Measurements from ENCODE around the gene APH1A.
"Not testable (repeated sequence)": the region's sequence is repeated elsewhere in the genome, so short reads cannot be mapped to it uniquely, and the experiment has no call there.

The APH1A gene

GRCh38 chr1:150268705-150269403 is at the start of gene APH1A:
APH1A (minus strand) TSS chr1:150269016; CDS start chr1:150268810, 206 bp downstream.
- peak; percentile 94 for DNase-seq

DNA sequence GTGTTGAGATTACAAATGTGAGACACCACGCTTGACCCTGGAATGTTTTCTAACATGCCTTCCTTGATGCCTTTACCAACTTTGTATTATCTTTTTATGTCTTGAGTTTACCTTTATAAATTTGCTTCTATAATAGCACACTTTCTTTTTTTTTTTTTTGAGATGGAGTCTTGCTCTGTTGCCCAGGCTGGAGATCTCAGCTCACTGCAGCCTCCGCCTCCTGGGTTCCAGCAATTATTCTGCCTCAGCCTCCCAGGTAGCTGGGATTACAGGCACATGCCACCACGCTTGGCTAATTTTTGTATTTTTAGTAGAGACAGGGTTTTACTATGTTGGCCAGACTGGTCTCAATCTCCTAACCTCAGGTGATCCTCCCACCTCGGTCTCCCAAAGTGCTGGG is 45.9 kb upstream of the APH1A start:
- not testable (repeated sequence) for DNase-seq

DNA sequence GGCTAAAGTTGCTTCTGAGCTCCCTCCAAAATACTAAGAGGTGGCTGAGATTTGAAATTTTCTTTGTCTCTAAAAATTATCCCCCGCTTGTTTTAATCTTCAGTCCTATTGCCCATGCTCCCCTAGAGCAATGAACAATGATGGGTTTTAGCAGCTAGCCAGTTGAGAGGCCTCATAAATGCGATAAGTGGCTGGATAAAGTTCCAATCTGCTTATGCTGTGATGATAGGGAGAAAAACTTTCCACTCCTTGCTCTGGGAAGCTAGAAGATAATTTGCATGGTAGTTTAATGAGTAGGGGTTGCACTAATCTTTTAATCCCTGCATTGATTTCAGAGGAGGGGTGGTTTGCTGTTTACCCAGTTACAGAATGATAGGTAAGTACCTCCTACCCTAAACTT is 42.9 kb upstream of the APH1A start:
- no peak for DNase-seq

GRCh38 chr1:150309758-150310508 is 41.1 kb upstream of the APH1A start:
- DNase-seq: no peak

DNA sequence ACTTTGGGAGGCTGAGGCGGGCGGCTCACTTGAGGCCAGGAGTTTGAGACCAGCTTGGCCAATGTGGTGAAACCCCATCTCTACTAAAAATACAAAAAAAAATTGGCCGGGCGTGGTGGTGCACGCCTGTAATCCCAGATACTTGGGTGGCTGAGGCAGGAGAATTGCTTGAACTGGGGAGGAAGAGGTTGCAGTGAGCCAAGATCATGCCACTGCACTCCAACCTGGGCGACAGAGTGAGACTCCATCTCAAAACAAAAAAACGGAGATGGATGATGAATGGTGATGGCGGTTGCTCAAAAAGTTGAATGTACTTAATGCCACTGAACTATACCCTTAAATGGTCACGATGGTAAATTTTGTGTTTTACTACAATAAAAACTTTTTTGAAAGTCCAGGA is 39.8 kb upstream of the APH1A start:
- DNase-seq: not testable (repeated sequence)

- no peak for DNase-seq
These were observed 34.1 kb upstream of the APH1A start for GRCh38 chr1:150302902-150303301.

- DNase-seq: no peak
These were observed 33.5 kb upstream of the APH1A start for GRCh38 chr1:150302338-150302737.

- no peak for DNase-seq
These were observed 30.9 kb upstream of the APH1A start for GRCh38 chr1:150299716-150300115.

- DNase-seq: no peak
These were observed 26.7 kb upstream of the APH1A start for GRCh38 chr1:150295476-150295875.

DNA sequence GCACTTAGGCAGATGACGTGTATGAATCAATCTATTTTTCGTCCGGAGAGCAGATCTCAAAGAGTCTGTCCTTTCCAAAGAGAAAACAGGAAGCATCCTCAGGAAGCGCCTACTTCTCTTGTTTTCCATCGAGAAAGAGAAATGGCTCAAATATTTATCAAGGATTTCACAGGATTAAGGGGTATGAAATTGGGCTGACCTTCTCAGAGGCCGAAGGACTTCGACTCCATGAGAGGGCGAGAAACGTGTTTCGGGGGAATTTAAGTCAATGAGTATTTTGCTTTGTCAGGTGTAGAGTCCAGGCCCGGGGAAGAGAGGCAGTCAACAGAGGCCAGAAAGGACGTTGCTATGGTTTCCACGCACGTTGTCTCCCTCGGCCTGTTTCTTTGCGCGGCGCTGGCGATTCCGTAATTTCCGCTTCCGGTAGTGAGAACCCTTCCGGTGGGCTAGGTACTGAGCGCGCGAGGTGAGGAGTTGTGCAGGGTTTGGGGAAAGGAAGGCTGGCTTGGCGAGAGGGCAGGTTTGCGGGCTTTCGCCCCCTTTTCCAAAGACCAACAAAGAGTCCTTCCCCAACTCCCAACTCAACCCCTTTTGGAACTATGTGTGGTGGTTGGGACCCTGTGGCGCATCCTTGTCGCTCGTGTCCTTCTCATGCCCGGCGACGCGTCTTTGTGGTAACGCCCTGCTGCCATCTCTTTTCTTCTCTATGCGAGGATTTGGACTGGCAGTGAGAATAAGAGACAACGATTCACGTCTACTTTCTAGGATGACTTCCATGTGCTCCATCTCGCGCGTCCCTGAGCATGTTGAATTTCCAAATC is 24.8 kb upstream of the APH1A start, which contains the start of gene MRPS21:
Gene MRPS21 (plus strand): TSS at position 429 of the 821 bp plus-strand sequence. CDS start 506 bp downstream, outside the sequence.
- peak; percentile 93 for DNase-seq

GRCh38 chr1:150288822-150289221 is 20.0 kb upstream of the APH1A start:
- DNase-seq: no peak

DNA sequence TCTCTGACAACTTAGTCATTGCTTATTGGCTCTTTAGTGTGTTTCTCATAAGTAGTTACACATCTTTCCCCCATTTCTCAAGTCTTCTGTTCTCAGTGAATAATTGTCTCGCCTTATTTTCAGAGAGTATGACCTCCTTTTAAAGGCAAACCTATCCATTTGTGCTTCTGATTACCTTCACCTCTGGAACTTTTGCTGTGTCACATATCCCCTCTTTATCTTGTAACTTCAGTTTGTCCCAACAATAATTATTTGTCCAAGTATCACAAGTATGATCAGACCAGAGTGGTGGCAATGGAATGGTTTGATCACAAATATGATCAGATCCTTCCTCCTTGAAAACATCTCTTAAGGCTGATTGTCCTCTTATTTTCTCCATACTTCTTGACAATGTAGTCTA is 19.6 kb upstream of the APH1A start:
- no peak for DNase-seq

DNA sequence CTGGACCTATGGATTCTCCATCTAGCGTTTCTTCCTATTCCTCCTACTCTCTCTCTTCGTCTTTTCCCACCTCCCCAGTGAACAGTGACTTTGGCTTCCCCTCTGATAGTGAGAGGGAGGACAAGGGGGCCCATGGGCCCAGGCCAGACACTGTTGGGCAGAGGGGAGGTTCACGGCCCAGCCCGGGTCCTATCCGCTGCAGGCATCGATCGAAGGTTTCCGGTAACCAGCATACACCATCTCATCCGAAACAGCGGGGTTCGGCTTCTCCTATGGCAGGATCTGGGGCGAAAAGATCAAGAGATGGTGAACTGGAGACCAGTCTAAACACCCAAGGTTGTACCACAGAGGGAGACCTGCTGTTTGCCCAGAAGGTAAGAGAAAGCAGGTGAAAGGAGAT is 14.4 kb upstream of the APH1A start:
- no peak for DNase-seq

DNA sequence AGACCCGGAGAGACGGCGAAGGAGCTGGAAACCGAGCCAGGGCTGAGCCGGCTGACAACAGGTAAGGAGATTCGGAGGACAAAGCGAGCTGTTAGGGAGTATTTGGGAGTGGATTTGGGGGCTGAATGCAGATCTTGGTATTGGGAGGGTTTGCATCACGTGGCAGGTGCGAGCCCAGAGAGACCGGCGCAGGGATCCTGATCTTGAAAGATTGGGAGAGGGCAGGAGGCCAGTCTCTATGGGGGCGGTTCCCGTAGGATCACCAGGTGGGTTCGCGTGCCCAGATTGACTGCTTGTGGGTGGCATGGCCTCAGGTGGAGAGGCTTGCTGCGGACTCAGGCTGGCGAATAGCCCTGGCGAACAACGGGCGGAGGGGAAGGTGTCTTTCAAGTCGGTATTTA is 13.7 kb upstream of the APH1A start:
- DNase-seq: no peak

- peak; percentile 91 for DNase-seq
These were observed 13.1 kb upstream of the APH1A start, which contains the start of gene CIART for GRCh38 chr1:150281758-150282557. CIART (plus strand) TSS chr1:150282554; CDS start chr1:150283268, 714 bp downstream.

DNA sequence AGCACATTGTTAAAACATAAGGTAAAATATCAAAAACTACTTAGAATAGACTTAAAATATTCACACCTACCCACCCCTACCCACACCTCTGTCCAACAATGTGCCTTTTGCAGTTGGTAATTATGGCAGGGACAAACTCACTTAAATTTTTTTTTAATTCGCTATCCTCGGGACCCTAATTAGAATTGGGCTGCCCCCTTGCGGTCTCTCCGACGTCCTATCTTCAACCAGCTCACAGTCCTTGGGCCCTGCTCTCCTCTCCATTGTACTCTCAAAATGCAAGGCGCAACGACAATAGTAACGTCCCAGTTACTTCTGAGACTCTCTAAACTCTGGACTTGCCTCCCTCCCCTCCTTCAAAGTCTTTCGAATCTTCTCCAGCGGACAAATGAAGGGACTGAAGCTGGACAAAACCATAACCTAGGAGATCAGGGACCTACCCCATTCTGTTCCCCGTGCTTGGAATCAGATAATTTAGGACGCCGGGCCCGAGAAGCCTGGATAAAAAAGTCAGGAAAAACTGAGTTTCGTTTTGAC is 12.5 kb upstream of the APH1A start:
- DNase-seq: peak; percentile 73

DNA sequence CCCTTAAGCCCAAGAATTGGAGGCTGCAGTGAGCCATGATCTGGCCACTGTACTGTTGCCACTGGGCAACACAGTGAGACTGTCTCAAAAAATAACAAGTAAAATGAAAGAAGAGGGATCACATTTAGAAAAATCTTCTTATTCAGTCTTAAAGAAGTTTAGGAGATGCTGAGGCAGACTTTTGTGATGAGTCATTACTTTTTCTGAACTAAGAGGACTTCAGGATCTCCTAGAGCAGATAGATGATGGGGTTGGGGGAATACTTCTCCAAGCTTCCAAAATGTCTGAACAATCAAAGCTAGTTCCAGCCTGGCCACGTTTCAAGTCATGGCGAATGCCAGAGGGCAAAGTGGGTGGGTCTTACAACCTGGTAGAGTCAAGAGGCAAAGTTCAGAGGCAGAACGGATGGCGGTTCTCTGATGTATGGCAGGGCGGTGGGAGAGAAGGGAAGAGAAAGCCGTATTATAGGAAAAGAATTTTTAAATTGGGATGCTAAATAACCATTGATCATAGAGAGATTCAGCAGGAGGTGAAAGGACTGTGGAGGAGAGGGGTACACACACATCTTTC is 11.4 kb upstream of the APH1A start:
- no peak for DNase-seq

- no peak for DNase-seq
These were observed 4.5 kb upstream of the APH1A start for GRCh38 chr1:150273311-150273710.

DNA sequence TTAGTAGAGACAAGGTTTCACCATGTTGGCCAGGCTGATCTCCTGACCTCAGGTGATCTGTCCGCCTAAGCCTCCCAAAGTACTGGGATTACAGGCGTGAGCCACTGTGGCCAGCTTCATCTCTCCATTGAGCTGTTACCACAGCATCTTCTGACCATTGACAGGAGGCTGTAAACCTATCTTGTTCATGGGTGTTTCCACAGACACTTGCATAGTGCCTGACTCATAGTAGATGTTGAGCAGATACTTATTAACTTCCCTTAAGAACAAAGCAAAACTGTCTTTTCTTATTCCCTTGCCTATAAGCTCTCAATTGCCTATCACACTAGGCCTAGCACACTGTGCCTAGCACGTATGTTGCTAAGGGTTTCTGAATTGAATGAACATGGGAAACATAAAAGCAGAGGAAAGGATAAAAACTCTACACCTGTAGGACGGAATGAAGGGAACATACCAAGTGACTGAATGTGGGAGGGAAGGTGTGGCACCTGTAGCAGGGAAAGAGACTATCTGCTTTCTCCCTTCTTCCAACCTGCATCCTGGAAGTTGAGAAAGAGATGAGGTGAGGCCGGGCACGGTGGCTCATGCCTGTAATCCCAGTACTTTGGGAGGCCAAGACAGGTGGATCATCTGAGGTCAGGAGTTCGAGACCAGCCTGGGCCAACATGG is 2.6 kb upstream of the APH1A start:
- no peak for DNase-seq

DNA sequence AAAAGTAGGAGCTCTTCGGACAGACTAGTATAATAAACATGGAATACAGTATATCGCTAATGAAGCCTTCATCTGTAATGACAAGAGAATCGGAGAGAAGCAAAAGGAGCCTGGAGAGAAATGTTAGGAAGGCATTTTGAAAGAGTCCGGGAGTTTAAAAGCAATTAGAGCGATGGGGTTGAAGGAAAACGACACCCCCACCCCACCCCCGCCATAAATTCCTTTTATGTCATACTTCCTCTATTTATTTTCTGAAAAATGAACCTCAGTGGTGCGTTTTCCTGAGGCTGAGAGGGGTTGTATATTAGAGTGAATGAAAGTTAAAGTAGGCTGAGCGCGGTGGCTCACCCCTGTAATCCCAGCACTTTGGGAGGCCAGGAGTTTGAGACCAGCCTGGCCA is 635 bp upstream of the APH1A start:
- no peak for DNase-seq

DNA sequence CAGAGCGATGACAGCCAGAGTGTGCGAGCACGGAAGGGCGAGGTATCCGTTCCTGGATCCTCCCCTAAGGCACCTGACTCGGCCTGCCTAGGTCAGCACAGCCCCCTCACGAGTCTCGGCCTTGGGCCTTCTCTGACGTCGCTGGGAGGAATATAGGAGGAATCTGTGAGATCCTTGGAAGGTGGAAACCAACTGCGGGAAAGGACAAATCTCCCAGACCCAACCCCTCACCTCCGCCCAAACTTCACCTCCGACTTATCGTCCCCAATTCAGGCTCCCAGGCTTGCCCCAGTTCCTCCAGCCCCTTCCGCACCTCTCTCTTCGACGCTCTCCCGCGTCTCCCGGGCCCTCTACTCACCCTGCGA is 494 bp downstream of the APH1A start:
- peak; percentile 59 for DNase-seq
